ENCODE results near the gene ADPRHL1.
"Not testable (repeated sequence)": the region's sequence is repeated elsewhere in the genome, so short reads cannot be mapped to it uniquely, and the experiment has no call there.

Gene ADPRHL1

GRCh38 chr13:113398963-113399754 is 54.1 kb downstream of the ADPRHL1 start:
- TF ChIP-seq CTCF (IDR thresholded peaks at IDR 0.05; ENCODE audit: low read depth, low read length), result no peak

GRCh38 chr13:113397608-113398425 is 55.5 kb downstream of the ADPRHL1 start:
- no peak overlapping the region for H3K4me3 ChIP-seq (ENCODE audit: low read depth, low read length)
- TF ChIP-seq CTCF (IDR thresholded peaks at IDR 0.05; ENCODE audit: low read depth, low read length), result no peak

More at GRCh38 chr13:113398963-113399754, 54.1 kb downstream of the ADPRHL1 start:
- no peak overlapping the region for H3K4me3 ChIP-seq (ENCODE audit: low read depth, low read length)

- H3K4me3 ChIP-seq (ENCODE audit: low read depth, low read length), result no peak overlapping the region
- TF ChIP-seq CTCF (IDR thresholded peaks at IDR 0.05; ENCODE audit: low read depth, low read length), result no peak
Measured at GRCh38 chr13:113394339-113394640, 59.0 kb downstream of the ADPRHL1 start.

- H3K4me3 ChIP-seq (ENCODE audit: low read depth, low read length), result peak overlapping the region; percentile 61
- TF ChIP-seq CTCF (IDR thresholded peaks at IDR 0.05; ENCODE audit: low read depth, low read length), result peak; percentile 34; the same call in 1 of the 2 replicates
Measured at GRCh38 chr13:113393563-113394338, 59.5 kb downstream of the ADPRHL1 start.

- TF ChIP-seq CTCF (IDR thresholded peaks at IDR 0.05; ENCODE audit: low read depth, low read length), result no peak
- peak overlapping the region; percentile 61 for H3K4me3 ChIP-seq (ENCODE audit: low read depth, low read length)
Measured at GRCh38 chr13:113393226-113393562, 60.1 kb downstream of the ADPRHL1 start.

- TF ChIP-seq CTCF (IDR thresholded peaks at IDR 0.05; ENCODE audit: low read depth, low read length), result no peak
- H3K4me3 ChIP-seq (ENCODE audit: low read depth, low read length), result no peak overlapping the region
Measured at GRCh38 chr13:113390874-113391497, 62.3 kb downstream of the ADPRHL1 start.

GRCh38 chr13:113389586-113389985 is 63.7 kb downstream of the ADPRHL1 start:
- not testable (repeated sequence) for H3K4me3 ChIP-seq (ENCODE audit: low read depth, low read length)
